ENCODE results near the gene FSTL4. TPM values are rescaled to one million over a fixed set of nuclear protein-coding genes. Genes with fewer than 3 reads are reported as not detected.

The FSTL4 gene
- polyA plus RNA-seq, 3 donors, result not detected

- Histone ChIP-seq H3K27ac (ENCODE audit: low read depth in 1 of 2, low read length in 2 of 2) (no peak overlapping the region), H3K79me2 (ENCODE audit: insufficient read depth, low read length) (no peaks in the 10 kb centered on the region), H3K9me3 (replicated peaks in 1 of 2; ENCODE audit: control insufficient read depth in 1 of 2, insufficient read depth in 1 of 2, low read length in 2 of 2) (no peaks in the 10 kb centered on the region), H3K4me3 (replicated peaks in 1 of 3; ENCODE audit: low read depth in 2 of 3, low read length in 3 of 3) (no peak overlapping the region), H3K4me2 (replicated peaks; ENCODE audit: extremely low read depth, low read length, poor library complexity, severe bottlenecking) (no peak overlapping the region), H4K20me1 (ENCODE audit: insufficient read depth, low read length) (no peaks in the 10 kb centered on the region), H3K36me3 (replicated peaks in 1 of 2; ENCODE audit: control insufficient read depth in 1 of 2, insufficient read depth in 2 of 2, low read length in 2 of 2) (no peaks in the 10 kb centered on the region), H2AFZ (ENCODE audit: insufficient read depth, low read depth, low read length, poor library complexity, severe bottlenecking) (no peak overlapping the region), H3K4me1 (ENCODE audit: control insufficient read depth in 1 of 2, insufficient read depth in 2 of 2, low read length in 2 of 2) (no peaks in the 10 kb centered on the region), H3K9ac (ENCODE audit: insufficient read depth, low read length, poor library complexity, severe bottlenecking) (no peak overlapping the region), H3K27me3 (ENCODE audit: control insufficient read depth in 2 of 2, insufficient read depth in 2 of 2, low read length in 2 of 2) (no peaks in the 10 kb centered on the region)
- intact Hi-C loops (cut with micrococcal nuclease), result no loop called here
- H3K9me3 Mint-ChIP-seq, result peaks cover 0 to 2% (median 0%) of the 10 kb centered on the region in 7 donors
- H3K4me3 Mint-ChIP-seq, result no peak overlapping the region
- no peaks in the 10 kb centered on the region for H3K36me3 Mint-ChIP-seq
- H3K4me1 Mint-ChIP-seq, result no peaks in the 10 kb centered on the region
- no peak overlapping the region for H3K27ac Mint-ChIP-seq
- no peak for DNase-seq
- WGBS (ENCODE audit: insufficient coverage), result 89% methylated on average over 1 of the region's 1 CpG
- no peak for TF ChIP-seq CTCF (IDR thresholded peaks at IDR 0.05)
- peaks cover 0 to 2% (median 2%) of the 10 kb centered on the region in 3 donors for H3K27me3 Mint-ChIP-seq (ENCODE audit: low read depth in 3 of 3)
Observed at GRCh38 chr5:133159543-133159942, 452.8 kb downstream of the FSTL4 start.

- 96% methylated on average over 4 of the region's 4 CpGs for WGBS (ENCODE audit: insufficient coverage)
Observed at GRCh38 chr5:133155326-133155969, 456.9 kb downstream of the FSTL4 start.

More at GRCh38 chr5:133155326-133155969, 456.9 kb downstream of the FSTL4 start:
- Histone ChIP-seq H3K4me2 (replicated peaks; ENCODE audit: extremely low read depth, low read length, poor library complexity, severe bottlenecking) (no peak overlapping the region), H3K4me3 (replicated peaks in 1 of 3; ENCODE audit: low read depth in 2 of 3, low read length in 3 of 3) (no peak overlapping the region), H3K36me3 (replicated peaks in 1 of 2; ENCODE audit: control insufficient read depth in 1 of 2, insufficient read depth in 2 of 2, low read length in 2 of 2) (no peaks in the 10 kb centered on the region), H3K27ac (ENCODE audit: low read depth in 1 of 2, low read length in 2 of 2) (no peak overlapping the region), H2AFZ (ENCODE audit: insufficient read depth, low read depth, low read length, poor library complexity, severe bottlenecking) (no peak overlapping the region), H4K20me1 (ENCODE audit: insufficient read depth, low read length) (no peaks in the 10 kb centered on the region), H3K9me3 (replicated peaks in 1 of 2; ENCODE audit: control insufficient read depth in 1 of 2, insufficient read depth in 1 of 2, low read length in 2 of 2) (no peaks in the 10 kb centered on the region), H3K4me1 (ENCODE audit: control insufficient read depth in 1 of 2, insufficient read depth in 2 of 2, low read length in 2 of 2) (no peaks in the 10 kb centered on the region), H3K9ac (ENCODE audit: insufficient read depth, low read length, poor library complexity, severe bottlenecking) (no peak overlapping the region), H3K79me2 (ENCODE audit: insufficient read depth, low read length) (no peaks in the 10 kb centered on the region), H3K27me3 (ENCODE audit: control insufficient read depth in 2 of 2, insufficient read depth in 2 of 2, low read length in 2 of 2) (no peaks in the 10 kb centered on the region)
- intact Hi-C loops (cut with micrococcal nuclease), result no loop called here
- Mint-ChIP-seq H3K27ac (no peak overlapping the region), H3K4me3 (no peak overlapping the region), H3K36me3 (no peaks in the 10 kb centered on the region), H3K4me1 (no peaks in the 10 kb centered on the region), H3K9me3 (peaks cover 0 to 2% (median 0%) of the 10 kb centered on the region in 7 donors), H3K27me3 (ENCODE audit: low read depth in 3 of 3) (peaks cover 0 to 2% (median 2%) of the 10 kb centered on the region in 3 donors)
- DNase-seq, result no peak
- no peak for TF ChIP-seq CTCF (IDR thresholded peaks at IDR 0.05)

Measured in CD14-positive monocyte (primary cell).